IMR-90 (cell line): ENCODE data around the gene WIPF1. TPM values are rescaled to one million over a fixed set of nuclear protein-coding genes. Genes with fewer than 3 reads are reported as not detected.

Experiments used
- ATAC-seq: fragments of 200-7000 bp; cut with Tn5 transposase; 2 replicates; pipeline ENCODE4 v1.9.1; 2020; ENCODE audit warnings: low read depth, mild to moderate bottlenecking, moderate library complexity
- BruUV-seq: library from RNA; stranded (reverse); fragments of 400-500 nt; replicated peaks from 2 replicates; lab custom pipeline; 2021; lab: Mats Ljungman, UMichigan
- CTCF ChIA-PET: fragments of 300-600 bp; formaldehyde crosslinking; extraction: SDS; loops from one replicate; lab custom pipeline; 2021; ENCODE audit warnings: antibody characterized with exemption; lab: Yijun Ruan, JAX
- POLR2A ChIA-PET: fragments of 300-600 bp; sonication (Branson Sonifier 250); formaldehyde crosslinking; loops from one replicate; lab custom pipeline; 2022; ENCODE audit warnings: antibody characterized with exemption; ENCODE audit not compliant: unreplicated experiment; lab: Charles Lee
- DNase-seq: peaks from one replicate; pipeline ENCODE4 v3.0.0; 2013
- H2AFZ ChIP-seq: replicated peaks from 2 replicates; pipeline ENCODE3; 2013; ENCODE audit warnings: low read length, mild to moderate bottlenecking; ENCODE audit not compliant: poor library complexity
- H2AK5ac ChIP-seq: 2 replicates; pipeline ENCODE4 v1.6.1; 2013; ENCODE audit warnings: low read depth, low read length, inconsistent platforms
- H2AK9ac ChIP-seq: replicated peaks from 2 replicates; pipeline ENCODE3; 2013; ENCODE audit warnings: mild to moderate bottlenecking, low read depth, low read length, moderate library complexity; ENCODE audit not compliant: poor library complexity
- H2BK120ac ChIP-seq: 2 replicates; pipeline ENCODE4 v1.6.1; 2013; ENCODE audit warnings: low read depth, low read length, inconsistent platforms
- H2BK15ac ChIP-seq: 3 replicates; pipeline ENCODE4 v1.6.1; 2013; ENCODE audit warnings: low read depth, low read length, inconsistent platforms
- H2BK20ac ChIP-seq: 2 replicates; pipeline ENCODE4 v1.6.1; 2013; ENCODE audit warnings: low read depth, mild to moderate bottlenecking, inconsistent platforms, low read length, moderate library complexity
- H2BK5ac ChIP-seq: 2 replicates; pipeline ENCODE4 v1.6.1; 2013; ENCODE audit warnings: mild to moderate bottlenecking, low read depth, low read length, inconsistent platforms; ENCODE audit not compliant: poor library complexity, severe bottlenecking
- H3K14ac ChIP-seq: replicated peaks from 2 replicates; pipeline ENCODE4 v1.6.1; 2013; ENCODE audit warnings: low read depth, low read length, inconsistent platforms
- H3K18ac ChIP-seq: 2 replicates; pipeline ENCODE4 v1.6.1; 2013; ENCODE audit warnings: low read depth, low read length, control low read depth
- H3K23ac ChIP-seq: 2 replicates; pipeline ENCODE4 v1.6.1; 2013; ENCODE audit warnings: low read depth, low read length, inconsistent platforms
- H3K27ac ChIP-seq: 2 replicates; pipeline ENCODE4 v1.5.1; 2013; ENCODE audit warnings: mild to moderate bottlenecking, control low read depth, low read length; ENCODE audit not compliant: insufficient read depth
- H3K27me3 ChIP-seq: 2 replicates; pipeline ENCODE4 v1.6.1; 2013; ENCODE audit warnings: low read length; ENCODE audit not compliant: control insufficient read depth, insufficient read depth
- H3K36me3 ChIP-seq: 2 replicates; pipeline ENCODE4 v1.6.1; 2013; ENCODE audit warnings: low read length, mixed read lengths; ENCODE audit not compliant: control insufficient read depth, insufficient read depth
- H3K4ac ChIP-seq: 2 replicates; pipeline ENCODE4 v1.6.1; 2013; ENCODE audit warnings: low read depth, low read length, inconsistent platforms
- H3K4me1 ChIP-seq: 2 replicates; pipeline ENCODE4 v1.6.1; 2013; ENCODE audit warnings: low read length, mixed read lengths; ENCODE audit not compliant: control insufficient read depth, insufficient read depth
- H3K4me2 ChIP-seq: 2 replicates; pipeline ENCODE4 v1.6.1; 2013; ENCODE audit warnings: low read depth, mild to moderate bottlenecking, control low read depth, low read length, moderate library complexity
- H3K4me3 ChIP-seq: 2 replicates; pipeline ENCODE4 v1.5.1; 2013; ENCODE audit warnings: low read depth, mild to moderate bottlenecking, control low read depth, low read length, moderate library complexity; ENCODE audit not compliant: insufficient read depth
- H3K56ac ChIP-seq: 2 replicates; pipeline ENCODE4 v1.6.1; 2013; ENCODE audit warnings: low read length, inconsistent platforms; ENCODE audit not compliant: insufficient read depth; ENCODE audit errors: extremely low read depth
- H3K79me1 ChIP-seq, 2 experiments: 2 replicates each; pipeline ENCODE4 v1.6.1; 2013; ENCODE audit warnings: low read length in 2 of 2, inconsistent platforms in 1 of 2, low read depth in 1 of 2
- H3K9ac ChIP-seq: 2 replicates; pipeline ENCODE4 v1.6.1; 2013; ENCODE audit warnings: low read depth, low read length, control low read depth
- H3K9me1 ChIP-seq: 2 replicates; pipeline ENCODE4 v1.6.1; 2013; ENCODE audit warnings: low read length, inconsistent platforms; ENCODE audit not compliant: insufficient read depth
- H3K9me3 ChIP-seq: 2 replicates; pipeline ENCODE4 v1.6.1; 2013; ENCODE audit warnings: low read length; ENCODE audit not compliant: control insufficient read depth, insufficient read depth
- H4K20me1 ChIP-seq: 2 replicates; pipeline ENCODE4 v1.6.1; 2013; ENCODE audit warnings: low read length, inconsistent platforms; ENCODE audit not compliant: insufficient read depth
- H4K5ac ChIP-seq: 2 replicates; pipeline ENCODE4 v1.6.1; 2013; ENCODE audit warnings: mild to moderate bottlenecking, low read depth, low read length, control low read depth
- H4K8ac ChIP-seq, 2 experiments: 2 replicates each; pipeline ENCODE4 v1.6.1; 2013; ENCODE audit warnings: low read depth in 2 of 2, low read length in 2 of 2, control low read depth in 1 of 2, inconsistent platforms in 1 of 2
- H4K91ac ChIP-seq: 2 replicates; pipeline ENCODE4 v1.6.1; 2013; ENCODE audit warnings: low read depth, low read length, inconsistent platforms; ENCODE audit not compliant: insufficient read depth
- CHD1 ChIP-seq: IDR thresholded peaks from 2 replicates; pipeline ENCODE4 v1.6.1; 2012; ENCODE audit warnings: low read depth, low read length, improper control_type of control experiment
- MAFK ChIP-seq: IDR thresholded peaks from 2 replicates; pipeline ENCODE4 v1.6.1; 2012; ENCODE audit warnings: low read depth, low read length, improper control_type of control experiment
- MAZ ChIP-seq: IDR thresholded peaks from 2 replicates; pipeline ENCODE4 v1.6.1; 2012; ENCODE audit warnings: low read depth, mild to moderate bottlenecking, low read length, improper control_type of control experiment, moderate library complexity, borderline replicate concordance
- NFE2L2 ChIP-seq: fragments of 150-350 bp; IDR thresholded peaks from 2 replicates; pipeline ENCODE4 v1.6.1; 2016; ENCODE audit warnings: low read depth, mild to moderate bottlenecking, low read length
- RCOR1 ChIP-seq: IDR thresholded peaks from 2 replicates; pipeline ENCODE4 v1.6.1; 2012; ENCODE audit warnings: mild to moderate bottlenecking, low read length, improper control_type of control experiment; ENCODE audit not compliant: insufficient replicate concordance
- RFX5 ChIP-seq: IDR thresholded peaks from 2 replicates; pipeline ENCODE4 v1.8.0; 2012; ENCODE audit warnings: low read depth, mild to moderate bottlenecking, low read length, moderate library complexity
- SMC3 ChIP-seq: fragments of 150-350 bp; IDR thresholded peaks from 2 replicates; pipeline ENCODE4 v1.6.1; 2016; ENCODE audit warnings: low read depth, mild to moderate bottlenecking, antibody characterized with exemption, low read length, moderate library complexity
- WGBS, 2 experiments: methylation state at CpG; one replicate each; pipeline versions ENCODE4 v1.1.5 to v1.1.7; 2013; ENCODE audit warnings: missing lambda C conversion rate in 2 of 2; ENCODE audit not compliant: insufficient read length in 1 of 2; ENCODE audit errors: extremely low coverage in 2 of 2; 5-methylcytosine and 5-hydroxymethylcytosine counted together
- dilution Hi-C: fragments of 300-500 bp; cut with HindIII; formaldehyde crosslinking; loops from one replicate; pipeline ENCODE4 v1.14.3; 2018; ENCODE audit warnings: low sequenced_read_pairs; ENCODE audit not compliant: unreplicated experiment
- in situ Hi-C: fragments of 300-500 bp; cut with MboI; formaldehyde crosslinking; loops from 3 replicates; pipeline ENCODE4 v1.14.3; 2019; ENCODE audit warnings: low sequenced_read_pairs, inconsistent platforms, mixed read lengths
- intact Hi-C: fragments of 100-400 bp; cut with micrococcal nuclease; formaldehyde crosslinking; loops from 2 replicates; pipeline ENCODE4 v1.10.0; 2022
- polyA plus RNA-seq, 3 experiments: library from polyadenylated mRNA; depleted of rRNA; stranded (reverse); fragments of >200 nt; gene quantifications; 2 replicates each; pipeline ENCODE4 v1.2.3, GENCODE V29; 2012; ENCODE audit warnings: low replicate concordance in 1 of 3
- total RNA-seq: library from RNA; depleted of rRNA; stranded (reverse); fragments of >200 nt; gene quantifications from 2 replicates; pipeline ENCODE4 v1.2.3, GENCODE V29; 2012

Gene WIPF1
- total and polyA plus RNA-seq, 2 of the 4 experiments (the other 2 are of a cell fraction): 2.7 to 13.5 TPM

GRCh38 chr2:174553811-174554493 lies 43.7 kb downstream of the WIPF1 start:
- Histone ChIP-seq H2BK5ac (no peak overlapping the region), H3K9me3 (no peaks in the 10 kb centered on the region), H3K27ac (no peak overlapping the region), H3K56ac (no peak overlapping the region), H2AK9ac (no peak overlapping the region), H3K9me1 (no peaks in the 10 kb centered on the region), H3K36me3 (no peaks in the 10 kb centered on the region), H3K4me3 (no peak overlapping the region), H3K23ac (no peak overlapping the region), H3K4me1 (no peaks in the 10 kb centered on the region), H4K91ac (no peak overlapping the region), H2BK120ac (no peak overlapping the region), H3K14ac (no peak overlapping the region), H3K18ac (no peak overlapping the region), H3K4me2 (no peak overlapping the region), H3K27me3 (no peaks in the 10 kb centered on the region), H3K4ac (no peak overlapping the region), H4K8ac (no peak overlapping the region), H2BK20ac (no peak overlapping the region), H4K5ac (no peak overlapping the region), H3K79me1 (no peaks in the 10 kb centered on the region), H4K20me1 (no peaks in the 10 kb centered on the region), H2AFZ (no peak overlapping the region), H2AK5ac (no peak overlapping the region), H2BK15ac (no peak overlapping the region), H3K9ac (no peak overlapping the region)
- DNase-seq (no peak), ATAC-seq (no peak)
- no TSS peak for BruUV-seq
- dilution Hi-C loops (no loop called here), in situ Hi-C loops (no loop called here), intact Hi-C loops (no loop called here)
- POLR2A ChIA-PET: no interaction called here
- WGBS, 2 experiments: 75% methylated on average over 4 of the region's 5 CpGs; no CpG with 5 or more reads in 1 of the 2 experiments
- CTCF ChIA-PET: no interaction called here
- TF ChIP-seq MAZ (no peak), NFE2L2 (no peak), RFX5 (no peak), CHD1 (no peak), SMC3 (no peak), MAFK (no peak), RCOR1 (no peak)
